Gastroesophageal sphincter (tissue), 3 donors: Measurements from ENCODE around the gene TNFRSF9.

Source experiments
- POLR2AphosphoS5 ChIP-seq: sonication (generic); formaldehyde crosslinking; IDR thresholded peaks from one replicate; pipeline ENCODE4 v1.6.1; 2017; ENCODE audit warnings: antibody characterized with exemption
- TF ChIP-seq, protein P1 (sequence below), 4 experiments: fragments of 200-600 bp in 2 of 4; fragments of 450-650 bp in 2 of 4; sonication (generic) in 1 of 4; IDR thresholded peaks; one replicate each; pipeline ENCODE4 v1.5.1; 2017 to 2019; ENCODE audit warnings: antibody characterized with exemption in 4 of 4, mild to moderate bottlenecking in 2 of 4, moderate library complexity in 2 of 4

DNA sequence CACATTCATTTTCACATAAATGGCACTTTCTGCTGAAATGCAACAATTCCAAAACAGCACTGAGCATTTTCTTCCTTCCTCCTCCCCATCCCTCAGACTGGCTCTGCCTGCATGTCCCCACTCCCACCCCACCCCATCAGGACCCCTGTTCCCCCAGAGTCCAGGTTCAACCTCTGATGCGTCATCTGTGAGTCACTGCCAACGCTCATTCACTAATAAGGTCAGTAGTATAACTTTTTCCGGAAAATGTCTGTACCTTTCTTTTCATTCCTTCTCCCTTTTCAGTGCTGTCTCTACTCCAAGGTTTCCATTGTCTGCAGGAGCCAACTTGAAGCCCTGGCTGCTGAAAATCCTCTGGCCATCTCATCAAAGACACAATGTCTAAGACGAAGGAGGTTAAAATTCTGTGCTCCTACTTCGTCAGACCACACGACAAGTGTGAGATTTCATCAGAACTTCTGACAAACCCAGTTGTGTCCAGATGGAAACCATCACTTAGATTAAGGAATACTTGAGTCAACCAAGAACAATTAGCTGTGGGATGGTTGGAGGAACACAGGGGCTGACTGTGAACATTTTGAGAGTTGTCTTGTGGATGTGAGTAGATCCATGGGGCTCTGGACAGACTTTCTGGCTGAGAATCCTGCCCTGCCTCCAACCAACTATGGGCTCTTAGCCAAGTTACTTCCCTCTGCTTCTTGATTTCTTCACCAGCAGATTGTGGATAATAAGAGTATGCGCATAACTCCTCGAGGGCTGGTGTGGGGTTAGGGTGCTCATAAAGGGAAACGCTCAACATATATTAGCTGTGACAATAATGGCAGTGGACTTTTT lies 52.2 kb downstream of the TNFRSF9 start:
- TF ChIP-seq, protein P1, sequence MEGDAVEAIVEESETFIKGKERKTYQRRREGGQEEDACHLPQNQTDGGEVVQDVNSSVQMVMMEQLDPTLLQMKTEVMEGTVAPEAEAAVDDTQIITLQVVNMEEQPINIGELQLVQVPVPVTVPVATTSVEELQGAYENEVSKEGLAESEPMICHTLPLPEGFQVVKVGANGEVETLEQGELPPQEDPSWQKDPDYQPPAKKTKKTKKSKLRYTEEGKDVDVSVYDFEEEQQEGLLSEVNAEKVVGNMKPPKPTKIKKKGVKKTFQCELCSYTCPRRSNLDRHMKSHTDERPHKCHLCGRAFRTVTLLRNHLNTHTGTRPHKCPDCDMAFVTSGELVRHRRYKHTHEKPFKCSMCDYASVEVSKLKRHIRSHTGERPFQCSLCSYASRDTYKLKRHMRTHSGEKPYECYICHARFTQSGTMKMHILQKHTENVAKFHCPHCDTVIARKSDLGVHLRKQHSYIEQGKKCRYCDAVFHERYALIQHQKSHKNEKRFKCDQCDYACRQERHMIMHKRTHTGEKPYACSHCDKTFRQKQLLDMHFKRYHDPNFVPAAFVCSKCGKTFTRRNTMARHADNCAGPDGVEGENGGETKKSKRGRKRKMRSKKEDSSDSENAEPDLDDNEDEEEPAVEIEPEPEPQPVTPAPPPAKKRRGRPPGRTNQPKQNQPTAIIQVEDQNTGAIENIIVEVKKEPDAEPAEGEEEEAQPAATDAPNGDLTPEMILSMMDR (IDR thresholded peaks at IDR 0.05) = no peak
- no peak for TF ChIP-seq POLR2AphosphoS5
